Stomach (tissue), 9 donors: Measurements from ENCODE around the gene TBRG4. TPM values are rescaled to one million over a fixed set of nuclear protein-coding genes. Genes with fewer than 3 reads are reported as not detected.

Experiments used
- DNase-seq, 2 donors: peaks; one replicate each; pipeline versions ENCODE4 v3.0.0 to v3.0.0-alpha.2; 2013 to 2019
- H3K27ac ChIP-seq, 5 donors: fragments of 200-600 bp in 4 of 5; sonication (generic) in 4 of 5; one replicate each; pipeline ENCODE4 v1.5.1; 2013 to 2019; ENCODE audit warnings: mild to moderate bottlenecking in 1 of 5, moderate library complexity in 1 of 5
- H3K27me3 ChIP-seq, 3 donors: fragments of 200-600 bp; sonication (generic); one replicate each; pipeline ENCODE4 v1.5.1; 2017 to 2019; ENCODE audit warnings: mixed run types in 1 of 3
- H3K36me3 ChIP-seq, 4 donors: fragments of 200-600 bp; sonication (generic); 1 replicate in 3 of 4; 2 replicates in 1 of 4; pipeline ENCODE4 v1.5.1; 2016 to 2019
- H3K4me1 ChIP-seq, 4 donors: fragments of 200-600 bp; sonication (generic); one replicate each; pipeline ENCODE4 v1.5.1; 2016 to 2019
- H3K4me3 ChIP-seq, 4 donors: fragments of 200-600 bp; sonication (generic) in 3 of 4; one replicate each; pipeline ENCODE4 v1.5.1; 2016 to 2019; ENCODE audit warnings: mild to moderate bottlenecking in 1 of 4
- H3K9me3 ChIP-seq, 4 donors: fragments of 200-600 bp; sonication (generic); one replicate each; pipeline ENCODE4 v1.5.1; 2016 to 2019
- EP300 ChIP-seq: sonication (generic); formaldehyde crosslinking; IDR thresholded peaks from one replicate; pipeline ENCODE4 v1.6.1; 2017; ENCODE audit warnings: antibody characterized with exemption
- POLR2A ChIP-seq, 4 donors: fragments of 450-650 bp; IDR thresholded peaks; one replicate each; pipeline ENCODE4 v1.6.1; 2016; ENCODE audit warnings: antibody characterized with exemption in 4 of 4, control low read depth in 2 of 4, mild to moderate bottlenecking in 1 of 4, moderate library complexity in 1 of 4
- POLR2AphosphoS5 ChIP-seq, 3 donors: sonication (generic); formaldehyde crosslinking; IDR thresholded peaks; one replicate each; pipeline ENCODE4 v1.6.1; 2016; ENCODE audit warnings: antibody characterized with exemption in 3 of 3
- whole genome bisulfite sequencing, 5 donors: extraction: QIAGEN DNeasy Blood & Tissue Kit in 3 of 5; methylation state at CpG; one replicate each; pipeline versions ENCODE4 v1.1.5 to v1.1.7; 2013 to 2018; 5-methylcytosine and 5-hydroxymethylcytosine counted together
- intact Hi-C: fragments of 100-400 bp; cut with DNase I; formaldehyde crosslinking; loops from one replicate; pipeline ENCODE4 v1.15.1; 2023; ENCODE audit warnings: low total_unique reads
- polyA plus RNA-seq, 3 donors: library from polyadenylated mRNA; stranded (reverse); fragments of 200-250 nt; gene quantifications; one replicate each; pipeline ENCODE4 v1.2.3, GENCODE V29; 2013
- total RNA-seq, 5 donors: library from RNA; depleted of rRNA; stranded (reverse); fragments of >200 nt; gene quantifications; one replicate each; pipeline versions ENCODE4 v1.1.0 to v1.2.3, GENCODE V29; 2014 to 2016
- TF ChIP-seq, protein P1 (sequence below), 7 experiments: fragments of 450-650 bp in 4 of 7; fragments of 200-600 bp in 3 of 7; sonication (generic) in 3 of 7; IDR thresholded peaks; one replicate each; pipeline ENCODE4 v1.5.1; 2016 to 2019; ENCODE audit warnings: antibody characterized with exemption in 7 of 7, control low read depth in 2 of 7, mild to moderate bottlenecking in 1 of 7
- donor health status: healthy with polysubstance abuse.
- donor health status: Bipolar disorder and iron deficiency.
- donor health status: healthy.

TBRG4 gene
- total and polyA plus RNA-seq, 8 donors: 31.2 to 219 (median 47.9) TPM

DNA sequence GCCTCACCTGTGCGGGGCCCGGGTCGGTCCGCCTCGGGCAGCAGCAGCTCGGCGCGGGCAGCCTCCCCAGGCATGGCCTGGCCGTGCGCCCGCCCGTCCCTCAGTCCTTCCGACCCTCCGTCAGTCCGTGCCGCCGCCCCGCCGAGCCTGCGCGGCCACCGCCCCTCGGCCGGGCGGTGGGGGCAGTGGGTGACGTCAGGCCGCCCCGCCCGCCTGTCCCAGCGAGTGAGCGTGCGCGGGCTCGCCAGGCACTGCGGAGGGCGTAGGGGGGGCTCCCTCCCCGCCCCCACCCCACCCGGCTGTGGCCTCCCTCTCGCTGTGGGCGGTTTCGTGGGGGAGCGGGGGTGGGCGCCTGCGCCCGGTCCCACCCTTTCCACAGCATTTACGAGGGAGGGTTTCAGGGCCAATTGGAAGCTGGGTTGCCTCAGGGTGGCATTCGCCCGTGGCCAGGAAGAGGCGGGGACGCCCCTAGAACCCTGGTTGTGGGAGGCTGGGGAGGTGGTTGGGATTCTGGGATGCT, 22.6 kb downstream of the TBRG4 start, which contains the start of gene NACAD:
TSS of gene NACAD (minus strand) at position 149 of the 520 bp plus-strand sequence. CDS start at position 74, 75 bp downstream.
- Histone ChIP-seq H3K4me3 (peak within 1 kb of the TSS; percentile 57 to 66 (median 64)), H3K4me1 (peaks cover 5 to 19% (median 16%) of the 10 kb centered on the region in 4 donors), H3K36me3 (peaks cover 0 to 19% (median 0%) of the 10 kb centered on the region in 4 donors), H3K27me3 (peaks cover 0 to 25% (median 12%) of the 10 kb centered on the region in 3 donors), H3K27ac (peak within 1 kb of the TSS; percentile 35 to 85 (median 64)), H3K9me3 (no peaks in the 10 kb centered on the region)
- intact Hi-C loops: no loop called here
- 0 to 1% (median 0%) methylated on average over 15 to 50 of the region's 50 CpGs for WGBS, 5 donors
- no peak for TF ChIP-seq EP300
- TF ChIP-seq POLR2AphosphoS5 (IDR thresholded peaks at IDR 0.05): peak in 2 of 3 donors; percentile 8 to 30
- no peak for TF ChIP-seq POLR2A (IDR thresholded peaks at IDR 0.05)
- TF ChIP-seq, protein P1, sequence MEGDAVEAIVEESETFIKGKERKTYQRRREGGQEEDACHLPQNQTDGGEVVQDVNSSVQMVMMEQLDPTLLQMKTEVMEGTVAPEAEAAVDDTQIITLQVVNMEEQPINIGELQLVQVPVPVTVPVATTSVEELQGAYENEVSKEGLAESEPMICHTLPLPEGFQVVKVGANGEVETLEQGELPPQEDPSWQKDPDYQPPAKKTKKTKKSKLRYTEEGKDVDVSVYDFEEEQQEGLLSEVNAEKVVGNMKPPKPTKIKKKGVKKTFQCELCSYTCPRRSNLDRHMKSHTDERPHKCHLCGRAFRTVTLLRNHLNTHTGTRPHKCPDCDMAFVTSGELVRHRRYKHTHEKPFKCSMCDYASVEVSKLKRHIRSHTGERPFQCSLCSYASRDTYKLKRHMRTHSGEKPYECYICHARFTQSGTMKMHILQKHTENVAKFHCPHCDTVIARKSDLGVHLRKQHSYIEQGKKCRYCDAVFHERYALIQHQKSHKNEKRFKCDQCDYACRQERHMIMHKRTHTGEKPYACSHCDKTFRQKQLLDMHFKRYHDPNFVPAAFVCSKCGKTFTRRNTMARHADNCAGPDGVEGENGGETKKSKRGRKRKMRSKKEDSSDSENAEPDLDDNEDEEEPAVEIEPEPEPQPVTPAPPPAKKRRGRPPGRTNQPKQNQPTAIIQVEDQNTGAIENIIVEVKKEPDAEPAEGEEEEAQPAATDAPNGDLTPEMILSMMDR (IDR thresholded peaks at IDR 0.05): no peak
- DNase-seq: peak; percentile 40 to 90

DNA sequence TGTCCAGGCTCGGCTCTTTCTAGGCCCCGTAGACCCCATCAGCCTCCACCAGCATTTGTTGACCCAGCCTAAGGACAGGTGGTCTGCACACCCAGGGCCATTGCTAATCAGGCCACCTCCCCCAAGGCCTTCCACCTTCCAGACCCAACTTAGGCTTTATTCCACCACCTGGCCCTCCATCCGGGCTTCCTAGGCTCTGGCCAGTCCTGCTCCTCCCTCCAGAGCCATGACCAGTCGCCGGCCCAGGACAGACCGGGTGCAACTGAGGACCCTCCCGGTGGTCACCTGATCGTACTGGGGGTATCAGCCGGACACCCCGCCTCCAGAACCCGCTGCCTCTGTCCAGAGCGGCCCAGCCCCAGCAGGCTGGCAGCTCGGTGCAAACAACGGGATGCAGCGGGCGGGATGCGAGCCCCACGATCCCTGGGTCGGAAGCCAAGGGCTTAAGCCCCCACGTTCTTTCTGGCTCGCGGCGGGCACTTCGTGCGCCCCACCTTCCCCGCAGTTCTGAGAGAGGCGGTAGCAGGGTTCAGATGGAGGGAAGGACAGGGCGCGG, 23.3 kb downstream of the TBRG4 start:
- no peak for DNase-seq
- H3K9me3 ChIP-seq: no peaks in the 10 kb centered on the region
- peak overlapping the region; percentile 57 to 66 (median 64) for H3K4me3 ChIP-seq
- peaks cover 0 to 25% (median 12%) of the 10 kb centered on the region in 3 donors for H3K27me3 ChIP-seq
- intact Hi-C loops: no loop called here
- peak overlapping the region; percentile 35 to 85 (median 64) for H3K27ac ChIP-seq
- H3K36me3 ChIP-seq: peaks cover 0 to 19% (median 0%) of the 10 kb centered on the region in 4 donors
- TF ChIP-seq EP300: no peak
- WGBS, 5 donors: 32 to 44% (median 35%) methylated on average over 20 to 29 of the region's 29 CpGs
- H3K4me1 ChIP-seq: peaks cover 5 to 19% (median 16%) of the 10 kb centered on the region in 4 donors

DNA sequence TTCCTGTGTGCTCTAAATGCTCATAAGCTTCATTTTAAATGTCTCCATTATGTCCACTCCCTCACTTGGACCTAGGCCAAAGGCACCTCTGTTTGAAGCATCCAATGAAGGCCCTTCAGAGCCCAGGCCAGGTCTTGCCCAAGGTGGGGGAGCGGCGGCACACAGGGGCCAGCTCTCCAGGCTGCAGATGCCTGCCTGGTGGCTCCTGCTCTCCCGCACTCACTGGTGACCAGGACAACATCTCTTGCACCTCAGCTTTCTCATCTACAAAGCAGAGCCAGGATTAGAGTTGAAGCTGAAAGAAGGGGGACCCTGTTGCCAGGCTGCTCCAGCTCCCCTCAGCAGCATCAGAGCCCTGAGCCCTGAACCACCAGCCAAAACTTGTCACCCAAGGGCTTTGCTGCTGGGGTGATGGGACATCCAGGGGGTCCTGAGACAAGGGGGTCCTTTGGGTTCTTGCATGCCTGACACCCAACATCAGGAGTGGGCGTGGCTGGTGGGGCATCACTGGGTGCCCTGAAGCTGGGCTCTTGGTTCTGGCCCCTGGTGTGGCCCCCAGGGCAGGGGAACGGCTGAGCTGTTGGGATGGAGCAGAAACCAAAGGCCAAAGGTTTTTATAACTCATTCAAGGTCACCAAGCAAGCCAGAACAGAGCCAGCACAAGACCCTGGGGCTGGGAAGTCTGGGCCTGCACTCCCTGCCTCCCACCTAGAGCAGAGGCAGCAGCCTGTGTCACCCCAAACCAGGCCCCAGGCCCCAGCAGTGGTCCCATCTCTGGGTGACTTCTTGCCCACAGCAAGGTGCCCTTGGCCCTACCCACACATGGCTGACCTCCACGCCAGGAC, 24.0 kb downstream of the TBRG4 start:
- H3K27ac ChIP-seq: peak overlapping the region in 3 of 5 donors; percentile 64 to 85 (median 73)
- intact Hi-C loops: no loop called here
- TF ChIP-seq EP300 (no peak), POLR2AphosphoS5 (IDR thresholded peaks at IDR 0.05) (no peak), POLR2A (IDR thresholded peaks at IDR 0.05) (no peak)
- TF ChIP-seq, protein P1 (IDR thresholded peaks at IDR 0.05): no peak

DNA sequence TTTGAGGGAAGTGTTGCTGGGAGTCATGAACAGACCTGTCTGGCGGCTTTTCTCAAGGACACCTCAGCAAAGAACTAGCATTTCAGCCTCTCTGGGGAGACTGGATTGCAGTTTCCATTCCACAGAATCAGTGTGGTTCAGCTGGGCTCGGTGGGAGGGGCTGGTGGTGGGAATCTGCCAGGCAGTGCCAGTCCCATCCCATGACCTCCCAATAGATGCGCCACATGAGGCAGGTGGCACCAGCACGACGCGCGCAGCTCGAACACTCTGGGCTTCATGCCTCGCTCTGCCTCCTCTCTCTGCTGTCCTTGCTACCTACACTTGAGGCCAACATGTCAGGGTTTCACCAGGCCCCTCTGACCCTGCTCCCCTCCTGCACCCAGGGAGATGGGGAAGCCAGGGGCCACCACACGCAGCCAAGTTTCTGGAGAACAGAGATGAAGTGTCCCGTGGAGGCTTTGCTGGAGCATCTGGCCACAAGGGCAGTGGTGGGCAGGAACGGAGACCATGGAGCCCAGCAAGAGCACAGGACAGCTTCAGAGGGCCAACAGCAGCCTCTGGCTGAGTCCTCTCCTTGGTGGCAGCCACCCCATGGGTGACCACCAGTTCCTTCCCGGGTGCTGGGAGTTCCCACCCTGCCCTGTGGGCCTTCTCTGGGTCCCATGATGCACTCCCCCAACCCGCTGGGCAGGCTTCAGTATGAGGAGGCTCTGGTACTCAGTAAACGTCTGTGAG, 25.0 kb downstream of the TBRG4 start:
- intact Hi-C loops: no loop called here
- peaks cover 0 to 19% (median 0%) of the 10 kb centered on the region in 4 donors for H3K36me3 ChIP-seq
- peaks cover 0 to 25% (median 12%) of the 10 kb centered on the region in 3 donors for H3K27me3 ChIP-seq
- H3K9me3 ChIP-seq: no peaks in the 10 kb centered on the region
- no peak overlapping the region for H3K27ac ChIP-seq
- 81 to 86% (median 83%) methylated on average over 11 to 15 of the region's 15 CpGs for WGBS, 5 donors
- H3K4me1 ChIP-seq: peaks cover 5 to 19% (median 16%) of the 10 kb centered on the region in 4 donors
- no peak overlapping the region for H3K4me3 ChIP-seq
- TF ChIP-seq POLR2AphosphoS5 (IDR thresholded peaks at IDR 0.05): no peak
- no peak for TF ChIP-seq POLR2A (IDR thresholded peaks at IDR 0.05)
- DNase-seq: no peak

More for the DNA sequence above, 24.0 kb downstream of the TBRG4 start:
- 84 to 90% (median 87%) methylated on average over 6 of the region's 6 CpGs for WGBS, 5 donors
- H3K4me1 ChIP-seq: peaks cover 5 to 19% (median 16%) of the 10 kb centered on the region in 4 donors
- H3K9me3 ChIP-seq: no peaks in the 10 kb centered on the region
- H3K4me3 ChIP-seq: peak overlapping the region; percentile 57 to 66 (median 64)
- H3K36me3 ChIP-seq: peaks cover 0 to 19% (median 0%) of the 10 kb centered on the region in 4 donors
- no peak for DNase-seq
- H3K27me3 ChIP-seq: peaks cover 0 to 25% (median 12%) of the 10 kb centered on the region in 3 donors
